Esophagus mucosa (tissue), 1 donor: ENCODE data around the gene FBXO7. TPM values are rescaled to one million over a fixed set of nuclear protein-coding genes. Genes with fewer than 3 reads are reported as not detected.

ENCODE experiments used
- total RNA-seq: library from RNA; stranded (reverse); gene quantifications from one replicate; pipeline ENCODE4 v1.2.4, GENCODE V29; 2023
- donor health status: DM: yes; HTN: yes; CAD: no.

FBXO7 gene
- total RNA-seq, 1 donor from 2014 or later: 41.6 TPM

Other genes starting within 250 kb of the FBXO7 start
- gene SLC5A4, start 219.5 kb upstream of the FBXO7 start, total RNA-seq: 0.24 TPM
- gene RFPL3, start 116.9 kb upstream of the FBXO7 start, total RNA-seq: not detected
- gene RTCB, start 62.6 kb upstream of the FBXO7 start, total RNA-seq: 50.3 TPM
- gene BPIFC, start 10.4 kb upstream of the FBXO7 start, total RNA-seq: not detected